ENCODE measurements around the gene WLS.

Gene WLS

GRCh38 chr1:68141071-68142021 is 91.0 kb downstream of the WLS start:
- in situ Hi-C loops (cut with MboI; ENCODE audit: low sequenced_read_pairs) = no loop called here

DNA sequence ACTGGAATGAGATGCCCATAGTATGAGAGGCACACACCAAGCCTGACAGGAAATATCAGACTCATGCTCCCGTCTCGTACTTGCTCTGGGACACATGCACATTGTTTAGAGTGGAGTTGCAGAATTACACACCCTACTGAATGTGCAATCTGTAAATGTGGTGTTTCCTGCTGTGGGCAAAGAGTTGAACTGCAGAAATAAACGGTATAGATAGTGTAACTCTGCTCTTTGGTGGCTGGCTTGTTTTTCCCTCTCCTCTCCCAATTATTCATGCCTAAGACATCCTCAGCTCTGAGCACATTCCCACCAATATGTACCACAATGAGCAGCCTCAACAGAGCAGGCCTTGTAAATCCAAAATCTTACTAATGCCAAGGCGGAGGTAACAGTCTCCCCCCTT is 91.8 kb downstream of the WLS start:
- in situ Hi-C loops (cut with MboI; ENCODE audit: low sequenced_read_pairs) = no loop called here

DNA sequence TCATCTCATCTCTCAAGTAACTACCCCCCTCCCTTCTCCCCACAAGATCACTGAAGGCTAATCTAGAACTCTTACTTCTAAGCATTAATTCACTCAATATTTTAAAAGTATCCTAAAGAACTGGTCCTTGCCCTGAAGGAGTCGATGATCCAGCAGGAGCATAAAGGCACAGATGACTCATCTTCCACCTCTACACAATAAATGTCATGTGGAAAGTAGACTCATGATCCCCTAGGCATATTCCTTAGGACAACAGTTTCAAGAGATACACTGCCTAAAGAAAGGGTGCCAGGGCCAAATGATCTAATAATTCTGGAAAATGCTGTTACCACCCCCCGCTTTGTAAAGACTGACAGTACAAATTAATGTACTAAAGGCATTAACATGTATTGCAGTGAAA is 96.1 kb downstream of the WLS start:
- in situ Hi-C loops (cut with MboI; ENCODE audit: low sequenced_read_pairs) = no loop called here

- in situ Hi-C loops (cut with MboI; ENCODE audit: low sequenced_read_pairs) = no loop called here
Observed at GRCh38 chr1:68132426-68133130, 99.7 kb downstream of the WLS start.

DNA sequence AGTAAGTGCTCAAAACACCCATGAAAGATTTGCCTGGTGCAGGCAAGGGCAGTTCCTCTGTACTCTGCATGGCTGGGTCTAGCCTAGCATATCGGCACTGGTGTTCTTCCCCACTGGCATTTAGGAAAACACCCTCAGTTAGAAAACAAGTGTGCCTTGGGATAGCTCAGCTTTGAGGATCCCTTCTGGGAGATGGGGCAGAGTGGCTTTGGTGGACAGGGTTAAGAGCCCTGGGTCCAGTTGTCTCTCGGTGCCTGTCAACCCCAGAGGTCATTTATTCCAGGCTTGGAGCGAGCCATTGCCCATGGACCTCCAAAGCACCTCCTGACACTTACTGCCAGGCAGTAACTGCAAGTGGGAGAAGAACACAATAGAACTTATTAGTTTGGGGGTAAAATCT is 101.1 kb downstream of the WLS start:
- in situ Hi-C loops (cut with MboI; ENCODE audit: low sequenced_read_pairs) = no loop called here

DNA sequence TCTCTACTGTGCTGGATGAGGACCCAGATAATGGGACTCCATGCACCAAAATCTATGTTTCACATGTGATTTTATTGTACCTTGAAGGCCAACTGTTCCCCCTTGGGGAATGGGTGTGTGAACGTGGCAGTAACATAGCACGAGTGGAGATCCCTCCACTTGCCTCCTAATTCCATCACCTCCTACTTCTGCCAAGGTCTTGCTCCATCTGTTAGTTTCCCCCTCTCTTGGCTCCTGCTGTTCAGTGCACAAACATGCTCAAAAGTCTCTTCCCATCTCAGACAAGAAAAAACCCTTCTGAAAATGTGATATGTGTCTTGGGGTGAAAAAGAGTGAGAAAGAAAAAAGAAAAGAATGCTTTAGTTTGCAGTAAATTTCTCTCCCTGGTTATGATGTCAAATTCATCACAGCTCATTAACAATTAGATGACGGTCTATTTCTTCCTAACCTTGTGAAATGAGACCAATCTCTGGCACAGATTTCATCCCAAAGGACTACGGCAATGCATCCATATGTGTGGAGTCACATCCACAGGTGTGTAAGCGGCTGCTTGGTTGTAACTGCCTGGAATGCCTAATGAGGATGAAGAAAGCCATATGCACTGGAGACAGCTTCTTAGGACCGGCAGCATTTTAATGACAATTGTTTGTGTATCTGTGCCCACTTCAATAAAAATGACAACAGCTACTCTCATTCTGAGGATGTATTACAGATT is 102.6 kb downstream of the WLS start:
- in situ Hi-C loops (cut with MboI; ENCODE audit: low sequenced_read_pairs) = no loop called here

DNA sequence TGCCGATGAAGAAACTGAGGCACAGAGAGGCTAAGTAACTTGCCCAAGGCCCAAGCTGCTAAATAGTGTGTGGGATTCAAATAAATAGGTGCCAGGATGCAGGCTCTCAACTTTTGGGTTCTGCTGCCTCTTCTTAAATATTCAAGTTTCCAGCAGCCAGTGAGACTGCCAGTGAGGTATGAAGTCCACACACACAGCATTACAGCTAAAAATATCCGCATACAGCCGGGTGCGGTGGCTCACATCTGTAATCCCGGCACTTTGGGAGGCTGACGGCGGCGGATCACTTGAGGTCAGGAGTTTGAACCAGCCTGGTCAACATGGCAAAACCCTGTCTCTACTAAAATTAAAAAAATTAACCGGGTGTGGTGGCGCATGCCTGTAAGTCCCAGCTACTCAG is 103.5 kb downstream of the WLS start:
- in situ Hi-C loops (cut with MboI; ENCODE audit: low sequenced_read_pairs) = no loop called here

DNA sequence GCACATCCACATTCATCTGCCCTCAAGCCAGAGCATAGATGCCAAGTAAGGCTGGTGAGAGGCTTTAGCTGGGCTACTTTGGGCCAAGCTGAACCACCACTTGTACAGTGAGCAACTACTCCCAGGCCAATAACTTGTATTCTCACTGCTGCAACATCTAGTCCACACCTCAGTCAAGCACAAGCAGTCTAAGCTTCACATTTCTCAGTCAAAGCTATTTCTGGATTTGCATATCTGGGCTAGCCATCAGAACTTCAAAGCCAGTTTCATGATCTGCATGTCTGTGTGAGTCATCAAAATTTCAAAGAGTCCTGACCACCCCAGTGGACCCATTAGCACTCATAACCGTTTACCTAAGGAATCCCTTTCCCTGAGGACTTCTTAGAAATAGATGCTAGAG is 104.2 kb downstream of the WLS start:
- in situ Hi-C loops (cut with MboI; ENCODE audit: low sequenced_read_pairs) = no loop called here

DNA sequence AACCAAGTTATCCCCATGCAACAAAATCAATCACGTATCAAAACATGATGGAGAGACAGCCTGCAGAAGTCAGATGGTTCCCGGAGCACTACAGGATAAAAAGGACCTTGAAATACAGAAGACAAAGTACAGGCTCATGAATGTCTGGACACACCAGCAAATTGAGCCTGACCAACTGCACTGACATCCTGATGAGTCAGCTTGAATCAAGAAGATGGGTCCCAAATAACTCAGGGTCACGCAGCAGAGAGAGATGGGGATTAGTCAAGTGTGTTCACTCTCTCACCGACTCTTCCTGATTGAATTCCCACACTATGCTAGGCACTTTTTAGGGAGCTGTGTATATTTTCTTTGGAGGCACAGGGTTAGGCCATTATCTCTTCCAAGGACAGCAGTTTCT is 110.8 kb downstream of the WLS start:
- in situ Hi-C loops (cut with MboI; ENCODE audit: low sequenced_read_pairs) = loop anchor here (25.0 kb wide), 1 partner anchor 216 kb away; no protein-coding TSS in a partner anchor

DNA sequence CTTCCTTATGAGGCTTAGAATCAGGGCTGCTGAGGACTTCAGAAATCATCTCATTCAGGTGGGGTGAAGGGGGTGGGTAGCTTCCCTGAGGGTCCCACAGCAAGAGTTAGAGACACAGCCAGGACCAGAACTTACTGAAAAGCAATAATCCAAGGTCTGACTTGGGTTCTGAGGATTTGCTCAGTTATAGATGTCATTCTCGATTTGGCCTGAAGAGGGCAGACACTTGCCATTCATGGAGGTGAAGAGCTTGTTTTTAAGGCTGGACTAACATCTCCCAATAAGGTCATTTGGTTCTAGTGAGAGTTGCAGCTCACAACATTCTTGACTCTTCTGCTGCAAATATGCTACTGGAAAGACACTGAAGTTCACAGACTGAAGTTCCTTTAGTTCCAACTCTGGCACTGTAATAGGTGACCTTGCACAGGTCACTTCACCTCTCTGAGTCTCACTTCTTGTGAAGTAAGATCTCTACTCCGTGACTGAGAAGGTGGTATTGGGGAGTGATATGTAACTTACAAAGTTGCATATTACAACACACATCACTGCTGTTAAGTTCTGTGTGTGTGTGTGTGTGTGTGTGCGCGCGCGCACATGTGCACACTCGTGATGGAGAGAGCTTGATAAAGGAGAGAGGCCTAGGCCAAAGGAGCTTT is 112.1 kb downstream of the WLS start:
- in situ Hi-C loops (cut with MboI; ENCODE audit: low sequenced_read_pairs) = loop anchor here (25.0 kb wide), 1 partner anchor 217 kb away; no protein-coding TSS in a partner anchor

GRCh38 chr1:68119445-68119844 is 112.9 kb downstream of the WLS start:
- in situ Hi-C loops (cut with MboI; ENCODE audit: low sequenced_read_pairs) = loop anchor here (25.0 kb wide), 1 partner anchor 218 kb away; no protein-coding TSS in a partner anchor

GRCh38 chr1:68117416-68117815 is 114.9 kb downstream of the WLS start:
- in situ Hi-C loops (cut with MboI; ENCODE audit: low sequenced_read_pairs) = loop anchor here (25.0 kb wide), 1 partner anchor 220 kb away; no protein-coding TSS in a partner anchor

- in situ Hi-C loops (cut with MboI; ENCODE audit: low sequenced_read_pairs) = loop anchor here (25.0 kb wide), 1 partner anchor 221 kb away; no protein-coding TSS in a partner anchor
Observed at GRCh38 chr1:68116643-68117235, 115.6 kb downstream of the WLS start.

GRCh38 chr1:68115308-68115707 is 117.0 kb downstream of the WLS start:
- in situ Hi-C loops (cut with MboI; ENCODE audit: low sequenced_read_pairs) = loop anchor here (25.0 kb wide), 1 partner anchor 222 kb away; no protein-coding TSS in a partner anchor

- in situ Hi-C loops (cut with MboI; ENCODE audit: low sequenced_read_pairs) = loop anchor here (25.0 kb wide), 1 partner anchor 223 kb away; no protein-coding TSS in a partner anchor
Observed at GRCh38 chr1:68113966-68114365, 118.4 kb downstream of the WLS start.

DNA sequence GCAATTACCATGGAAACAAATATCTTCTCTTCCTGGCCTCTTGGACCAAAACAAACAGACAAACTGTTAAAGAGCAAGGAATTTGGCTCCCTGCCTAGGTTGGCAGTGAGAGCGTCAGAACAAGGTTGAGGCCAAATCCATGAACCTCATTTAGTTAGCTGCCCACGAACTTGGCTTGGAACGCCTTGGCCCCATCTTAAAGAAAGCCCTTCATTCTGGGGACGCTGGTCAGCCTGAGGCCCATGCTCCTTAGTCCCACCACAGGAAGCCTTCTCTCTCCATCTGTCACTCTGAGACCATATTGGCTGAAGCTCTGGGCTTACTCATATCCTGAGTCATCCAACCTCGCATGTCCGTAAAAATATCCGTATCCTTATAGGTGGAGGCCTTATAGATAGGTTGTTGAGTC is 119.5 kb downstream of the WLS start:
- in situ Hi-C loops (cut with MboI; ENCODE audit: low sequenced_read_pairs) = loop anchor here (25.0 kb wide), 1 partner anchor 224 kb away; no protein-coding TSS in a partner anchor

DNA sequence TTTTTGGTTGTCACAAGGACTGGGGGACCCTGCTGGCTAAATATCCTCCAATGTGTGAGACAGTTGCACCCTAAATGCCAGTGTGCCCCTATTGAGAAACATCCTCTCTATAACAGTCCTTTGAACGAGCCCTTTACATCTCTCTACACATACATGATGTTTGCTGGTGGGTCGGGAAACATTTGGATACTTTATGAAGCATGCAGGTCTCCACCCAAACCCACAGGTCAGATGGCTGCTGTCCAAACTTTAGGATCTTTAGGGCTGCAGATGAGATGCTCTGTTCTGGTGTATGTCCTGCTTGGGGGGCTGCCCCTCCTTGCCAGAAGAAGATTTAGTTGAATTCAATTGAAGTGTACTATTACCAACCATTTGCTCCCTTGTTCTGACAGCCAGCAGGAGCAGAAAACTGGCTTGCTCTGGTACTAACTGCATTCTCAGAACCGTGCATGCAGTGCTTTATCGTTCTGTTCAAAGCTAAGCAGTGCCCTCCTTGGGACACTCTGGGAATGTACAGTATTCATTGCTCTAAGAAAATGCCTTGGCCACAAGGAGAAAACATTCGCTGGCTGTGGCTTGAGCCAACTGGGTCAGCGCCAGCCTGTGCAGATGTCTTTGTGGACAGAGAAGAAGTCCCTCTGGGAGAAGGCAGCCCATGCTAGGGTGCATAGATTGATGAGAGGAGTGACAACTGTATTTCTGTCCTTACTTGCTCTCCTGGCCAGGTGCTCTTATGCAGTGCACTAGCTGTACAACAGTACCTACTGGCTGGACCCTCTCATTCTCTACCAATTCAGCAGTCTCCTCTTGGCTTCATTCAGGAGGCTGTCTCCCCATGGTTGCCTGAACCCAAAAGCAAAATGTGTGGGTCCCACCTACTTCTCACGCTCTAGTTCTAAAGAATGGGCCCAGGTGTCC is 120.5 kb downstream of the WLS start:
- in situ Hi-C loops (cut with MboI; ENCODE audit: low sequenced_read_pairs) = loop anchor here (25.0 kb wide), 1 partner anchor 226 kb away; no protein-coding TSS in a partner anchor

DNA sequence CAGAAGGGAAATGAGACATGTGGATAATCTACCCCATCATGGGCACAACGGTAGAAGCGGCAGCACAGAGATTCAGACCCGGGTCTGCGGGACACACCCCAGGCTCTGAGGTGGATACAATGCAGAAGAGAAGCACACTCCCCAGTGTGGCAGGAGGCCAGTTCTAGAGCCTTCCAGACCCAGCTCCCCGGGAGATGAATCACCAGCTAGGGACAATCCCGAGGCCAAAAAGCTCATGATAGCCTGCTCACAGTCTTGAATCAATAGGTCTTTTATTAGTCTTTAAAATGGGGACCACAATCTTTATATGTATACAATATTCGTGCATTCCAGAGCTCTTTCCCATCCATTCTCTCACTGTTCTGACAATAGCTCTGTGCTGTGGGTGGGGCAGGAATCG is 124.6 kb downstream of the WLS start:
- in situ Hi-C loops (cut with MboI; ENCODE audit: low sequenced_read_pairs) = loop anchor here (25.0 kb wide), 1 partner anchor 230 kb away; no protein-coding TSS in a partner anchor
